GM21390 (cell line): ENCODE results near the gene DOCK1.

Experiments
- ATAC-seq: cut with Tn5 transposase; IDR thresholded peaks from one replicate; pipeline ENCODE4 v1.9.1; 2021; ENCODE audit not compliant: unreplicated experiment

The DOCK1 gene

GRCh38 chr10:127003032-127003685 is 97.9 kb downstream of the DOCK1 start:
- ATAC-seq = no peak

DNA sequence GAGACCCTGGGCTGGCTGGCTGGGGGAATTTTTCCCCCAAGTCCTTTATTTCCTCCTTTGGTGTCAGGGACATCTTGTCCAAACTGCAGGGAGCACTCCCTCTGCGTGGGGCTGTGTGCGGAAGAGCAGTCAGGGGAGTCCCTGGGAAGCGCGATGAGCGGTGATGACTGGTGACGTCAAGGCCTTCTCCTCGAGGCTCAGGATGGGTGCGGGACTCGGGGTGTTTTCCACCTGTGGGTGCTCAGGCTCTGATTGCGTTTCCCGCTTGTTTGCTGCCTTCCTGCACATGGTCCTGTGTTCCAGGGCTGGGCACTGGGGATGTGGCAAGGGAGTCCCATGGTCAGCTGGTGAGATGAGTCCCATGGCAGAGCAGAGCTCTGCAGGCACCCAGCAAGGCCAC is 101.2 kb downstream of the DOCK1 start:
- no peak for ATAC-seq

- no peak for ATAC-seq
Measured at GRCh38 chr10:127009366-127009765, 104.1 kb downstream of the DOCK1 start.

- ATAC-seq = no peak
Measured at GRCh38 chr10:127011174-127011573, 105.9 kb downstream of the DOCK1 start.

GRCh38 chr10:127012071-127012768 is 107.0 kb downstream of the DOCK1 start:
- no peak for ATAC-seq

DNA sequence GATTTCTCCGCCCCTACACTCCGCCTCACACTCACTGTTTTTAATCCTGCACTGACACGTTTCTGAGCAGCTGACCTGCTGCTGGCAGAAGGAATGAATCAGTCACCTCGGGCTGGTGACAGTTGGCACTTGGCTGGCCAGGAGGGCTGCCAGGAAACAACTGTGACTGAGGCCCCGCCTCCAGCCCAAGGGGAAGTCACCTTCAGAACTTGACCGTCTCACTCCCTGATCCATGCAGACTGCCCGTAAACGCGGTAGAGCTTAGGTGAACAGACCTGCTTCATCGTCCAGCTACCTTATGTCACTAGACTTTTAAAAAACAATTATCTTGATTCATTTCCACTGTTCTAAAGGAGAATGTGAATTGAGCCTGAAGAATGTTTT is 107.5 kb downstream of the DOCK1 start:
- no peak for ATAC-seq

- no peak for ATAC-seq
Measured at GRCh38 chr10:127013211-127013656, 108.0 kb downstream of the DOCK1 start.

- ATAC-seq = no peak
Measured at GRCh38 chr10:127013691-127014473, 108.7 kb downstream of the DOCK1 start.

GRCh38 chr10:127014671-127015070 is 109.4 kb downstream of the DOCK1 start:
- no peak for ATAC-seq

GRCh38 chr10:127015373-127015772 is 110.1 kb downstream of the DOCK1 start:
- ATAC-seq = no peak

DNA sequence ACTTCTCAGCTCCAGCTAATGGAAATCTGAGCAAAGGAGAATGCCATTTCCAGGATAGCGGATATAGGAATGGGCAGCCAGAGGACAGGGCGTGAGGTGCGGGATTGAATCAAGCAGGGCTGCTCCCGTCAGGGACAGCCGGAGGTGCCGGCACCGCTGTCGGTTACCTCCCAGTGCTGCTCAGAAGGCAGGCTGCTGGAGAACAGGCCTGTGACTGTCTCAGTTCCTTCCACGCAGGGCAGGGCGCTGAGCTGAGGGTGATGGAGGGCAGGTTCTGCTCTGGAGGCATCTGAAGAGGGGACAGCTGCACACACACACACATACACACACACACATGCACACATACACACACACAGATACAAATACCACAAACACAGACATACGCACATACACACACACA is 111.1 kb downstream of the DOCK1 start:
- no peak for ATAC-seq

GRCh38 chr10:127017541-127018297 is 112.5 kb downstream of the DOCK1 start:
- no peak for ATAC-seq

- no peak for ATAC-seq
Measured at GRCh38 chr10:127018298-127018650, 113.0 kb downstream of the DOCK1 start.

DNA sequence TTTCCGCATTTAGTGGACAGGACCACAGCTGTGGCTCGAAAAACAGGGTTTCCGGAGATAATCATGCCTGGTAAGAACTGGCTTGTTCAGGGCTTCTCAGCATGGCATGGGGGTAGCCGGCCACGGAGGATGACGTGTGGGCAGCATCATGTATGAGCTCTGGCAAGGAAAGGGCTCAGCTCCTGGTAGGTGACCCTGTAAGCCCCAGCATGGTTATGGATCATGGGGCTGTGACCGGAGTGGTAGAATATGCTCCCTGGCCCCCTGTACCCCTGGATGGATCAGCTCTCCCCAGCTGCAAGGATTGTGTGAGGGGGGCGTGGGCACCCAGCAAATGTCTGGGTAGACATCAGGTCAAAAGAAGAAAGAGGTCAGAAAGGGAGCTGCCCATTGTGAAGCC is 113.5 kb downstream of the DOCK1 start:
- no peak for ATAC-seq

- ATAC-seq = no peak
Measured at GRCh38 chr10:127020260-127020659, 115.0 kb downstream of the DOCK1 start.

DNA sequence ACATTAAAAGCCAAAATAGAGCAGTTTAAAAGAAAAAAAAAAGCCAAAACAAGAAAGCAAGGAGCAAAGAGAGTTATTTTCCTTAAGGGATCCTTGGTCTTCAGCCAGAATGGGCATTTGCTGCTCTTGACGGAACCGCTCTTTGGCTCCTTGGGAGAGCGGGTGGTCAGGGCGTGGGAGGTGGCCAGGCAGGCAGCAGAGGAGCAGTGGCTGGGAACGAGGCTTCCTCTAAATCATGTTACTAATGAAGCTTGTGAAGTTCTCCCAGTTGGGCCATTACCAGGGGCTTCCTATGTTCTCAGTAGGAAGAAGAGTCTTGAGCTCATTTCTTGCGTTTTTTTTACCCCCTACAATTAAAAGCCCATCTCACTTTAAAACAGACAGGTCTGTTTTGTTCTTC is 116.6 kb downstream of the DOCK1 start:
- ATAC-seq = no peak

DNA sequence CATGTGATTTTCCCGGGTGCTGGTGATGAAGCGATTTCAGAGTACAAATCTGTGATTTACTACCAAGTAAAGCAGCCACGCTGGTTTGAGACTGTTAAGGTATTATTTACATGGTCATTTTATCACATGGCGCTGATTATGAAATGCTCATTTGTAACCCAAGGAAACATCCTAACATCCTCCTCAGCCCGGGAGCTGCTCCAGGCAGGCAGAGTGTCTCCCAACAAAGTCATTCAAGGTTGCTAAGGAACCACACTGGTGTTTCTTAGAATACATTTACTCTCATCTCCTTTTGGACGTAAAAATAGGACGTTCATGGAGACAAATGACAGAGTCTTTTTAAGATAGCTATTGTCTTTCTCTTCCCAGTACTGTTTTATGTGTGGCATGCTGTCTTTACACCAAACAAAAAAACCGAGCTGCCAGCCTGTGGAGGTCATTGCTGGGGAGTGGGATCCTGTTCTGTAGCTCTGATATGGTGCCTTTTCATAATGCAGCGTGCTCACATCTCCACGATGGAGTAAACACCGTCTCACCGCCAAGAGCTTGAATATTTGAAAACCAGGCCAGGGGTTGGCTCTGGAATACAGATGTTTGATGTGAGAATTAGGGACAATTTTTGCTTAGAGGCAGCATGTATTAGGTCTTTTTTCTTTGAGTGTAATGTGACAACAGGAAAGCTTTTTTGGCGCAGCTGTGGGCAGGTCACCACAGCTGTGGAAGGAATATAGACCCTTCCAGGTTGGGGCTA is 119.6 kb downstream of the DOCK1 start:
- no peak for ATAC-seq

GRCh38 chr10:127027786-127028185 is 122.6 kb downstream of the DOCK1 start:
- no peak for ATAC-seq

DNA sequence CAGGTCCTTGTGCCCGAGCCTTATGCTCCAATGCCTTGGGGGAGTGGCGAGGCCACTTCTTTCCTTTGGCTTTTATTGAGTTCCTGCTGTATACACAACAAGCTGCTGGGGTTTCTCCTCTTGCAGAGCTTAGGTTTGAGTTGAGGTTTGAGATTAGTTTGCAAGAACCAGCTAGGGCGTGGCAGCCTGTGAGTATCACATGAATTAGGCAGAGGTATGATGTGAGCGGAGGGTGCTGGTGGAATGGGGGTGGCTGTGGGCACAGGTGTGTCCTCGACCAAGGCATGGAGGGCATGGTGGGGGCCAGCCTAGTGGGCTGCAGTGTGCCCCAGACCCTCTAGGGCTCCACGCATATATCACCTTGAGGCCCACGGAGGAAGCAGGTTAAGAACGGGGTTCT is 123.3 kb downstream of the DOCK1 start:
- no peak for ATAC-seq

DNA sequence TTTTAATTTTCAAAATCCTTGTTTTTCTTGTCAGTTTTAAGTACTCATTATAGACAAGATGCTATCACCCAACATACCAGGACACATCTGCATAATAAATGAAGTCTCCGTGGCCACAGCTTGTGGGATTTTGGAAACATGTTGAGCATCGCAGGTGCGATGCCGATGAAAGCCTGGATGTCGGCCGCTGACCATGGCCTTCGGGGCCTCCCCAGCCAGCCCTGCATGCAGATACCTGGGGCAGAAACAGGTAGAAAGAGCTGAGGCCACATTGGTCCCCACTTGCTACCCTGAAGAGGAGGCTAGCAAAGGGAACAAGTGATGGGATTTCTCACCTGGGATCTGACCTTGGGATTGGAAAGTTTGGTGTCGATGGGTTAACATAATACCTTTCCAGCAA is 123.8 kb downstream of the DOCK1 start:
- no peak for ATAC-seq
